GM19463 (cell line): ENCODE measurements around the gene IL4I1.
"Not testable (repeated sequence)": the region's sequence is repeated elsewhere in the genome, so short reads cannot be mapped to it uniquely, and the experiment has no call there.

Source experiments
- ATAC-seq: cut with Tn5 transposase; IDR thresholded peaks from one replicate; pipeline ENCODE4 v1.9.1; 2021; ENCODE audit warnings: mild to moderate bottlenecking, moderate library complexity; ENCODE audit not compliant: unreplicated experiment

Gene IL4I1

GRCh38 chr19:49896863-49897621, at the start of gene IL4I1:
IL4I1 (minus strand) TSS chr19:49896887; CDS start chr19:49896160, 727 bp downstream.
- ATAC-seq, result peak; percentile 54

GRCh38 chr19:49946415-49946814, 49.7 kb upstream of the IL4I1 start:
- no peak for ATAC-seq

GRCh38 chr19:49944567-49944966, 47.9 kb upstream of the IL4I1 start:
- ATAC-seq, result not testable (repeated sequence)

- no peak for ATAC-seq
Observed at GRCh38 chr19:49940482-49940791, 43.8 kb upstream of the IL4I1 start.

- ATAC-seq, result no peak
Observed at GRCh38 chr19:49939721-49940481, 43.2 kb upstream of the IL4I1 start.

GRCh38 chr19:49938662-49939061, 42.0 kb upstream of the IL4I1 start:
- ATAC-seq, result no peak

GRCh38 chr19:49937750-49938381, 41.2 kb upstream of the IL4I1 start:
- no peak for ATAC-seq

GRCh38 chr19:49936549-49936948, 39.9 kb upstream of the IL4I1 start:
- ATAC-seq, result no peak

- no peak for ATAC-seq
Observed at GRCh38 chr19:49933643-49934042, 37.0 kb upstream of the IL4I1 start.

- ATAC-seq, result no peak
Observed at GRCh38 chr19:49932731-49933131, 36.0 kb upstream of the IL4I1 start.

GRCh38 chr19:49932041-49932451, 35.4 kb upstream of the IL4I1 start:
- ATAC-seq, result no peak

GRCh38 chr19:49931293-49932040, 34.8 kb upstream of the IL4I1 start:
- no peak for ATAC-seq

- no peak for ATAC-seq
Observed at GRCh38 chr19:49930483-49931011, 33.9 kb upstream of the IL4I1 start.

GRCh38 chr19:49929611-49930482, 33.2 kb upstream of the IL4I1 start:
- peak; percentile 66 for ATAC-seq

GRCh38 chr19:49929121-49929610, 32.5 kb upstream of the IL4I1 start, which contains the start of the genes ATF5 and NUP62:
ATF5 (plus strand) TSS chr19:49929205; CDS start chr19:49930851, 1,646 bp downstream.
NUP62 (minus strand) TSS chr19:49929504; CDS start chr19:49909807, 19,697 bp downstream.
- peak; percentile 45 for ATAC-seq

- ATAC-seq, result no peak
Observed at GRCh38 chr19:49927526-49928264, 31.0 kb upstream of the IL4I1 start.

GRCh38 chr19:49926515-49926914, 29.8 kb upstream of the IL4I1 start:
- no peak for ATAC-seq

GRCh38 chr19:49925486-49925885, 28.8 kb upstream of the IL4I1 start:
- no peak for ATAC-seq

- ATAC-seq, result not testable (repeated sequence)
Observed at GRCh38 chr19:49924881-49925210, 28.2 kb upstream of the IL4I1 start.
